HL-60/S4 treated with phorbol 12-myristate 13-acetate at 8.2 ng/mL for 4 days and 3 days (cell line): ENCODE data around the gene LMOD1.
"Not testable (repeated sequence)": the region's sequence is repeated elsewhere in the genome, so short reads cannot be mapped to it uniquely, and the experiment has no call there.

Experiments used
- in situ Hi-C: fragments of 300-500 bp; cut with MboI; formaldehyde crosslinking; loops from 2 replicates; pipeline ENCODE4 v1.15.0; 2022; ENCODE audit warnings: low sequenced_read_pairs

Gene LMOD1

DNA sequence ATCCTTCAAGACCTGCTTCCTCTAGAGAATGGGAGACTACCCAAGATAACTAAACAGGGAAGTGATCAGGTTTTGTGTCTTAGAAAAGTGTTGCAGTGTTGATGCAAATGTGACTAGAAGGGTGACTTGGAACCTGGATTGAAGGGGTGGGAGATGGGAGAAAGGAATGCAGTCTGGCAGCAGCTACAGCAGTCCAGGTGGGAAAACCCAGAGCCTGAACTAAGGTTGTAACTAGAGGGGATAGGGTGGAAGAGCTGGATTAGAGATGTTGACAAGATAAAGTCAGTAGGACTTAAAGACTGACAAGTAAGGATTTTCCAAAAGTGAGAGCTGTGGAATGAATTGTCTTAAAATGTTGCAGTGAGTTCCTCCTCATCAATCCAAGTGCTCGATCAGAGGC is 64.7 kb downstream of the LMOD1 start:
- in situ Hi-C loops = loop anchor here (10.0 to 25.0 kb wide), 2 partner anchors 93 to 231 kb away; partner anchors contain the start of gene GPR37L1

DNA sequence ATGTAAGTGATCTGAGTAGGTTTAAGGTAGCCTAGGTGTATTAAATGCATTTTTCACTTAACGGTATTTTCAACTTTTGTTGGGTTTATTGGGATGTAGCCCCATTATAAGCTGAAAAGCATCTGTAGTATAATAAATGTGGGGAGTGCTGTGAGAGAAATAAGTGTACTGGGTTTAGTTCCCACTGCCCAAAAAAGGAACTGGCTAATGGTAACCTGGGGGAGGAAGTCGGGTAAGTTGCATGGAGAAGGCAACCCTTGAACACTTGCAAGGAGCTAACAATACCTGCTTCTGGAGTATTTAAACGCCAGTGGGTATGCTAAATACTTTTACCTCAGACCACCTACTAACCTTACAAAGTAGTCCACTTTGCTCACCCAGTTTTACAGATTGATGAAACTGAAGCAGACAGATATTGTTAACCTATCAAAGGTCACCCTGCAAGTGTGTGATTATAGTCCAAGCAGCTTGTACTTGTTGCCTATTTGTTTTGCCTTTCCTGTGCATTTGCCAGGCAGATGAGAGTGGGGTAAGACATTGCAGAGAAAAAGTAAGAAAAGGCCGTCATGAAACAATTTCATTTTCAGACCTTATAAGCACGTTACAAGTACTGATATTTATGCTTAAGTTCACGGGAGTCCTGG is 65.3 kb downstream of the LMOD1 start:
- in situ Hi-C loops = loop anchor here (10.0 to 25.0 kb wide), 2 partner anchors 94 to 231 kb away; partner anchors contain the start of gene GPR37L1

DNA sequence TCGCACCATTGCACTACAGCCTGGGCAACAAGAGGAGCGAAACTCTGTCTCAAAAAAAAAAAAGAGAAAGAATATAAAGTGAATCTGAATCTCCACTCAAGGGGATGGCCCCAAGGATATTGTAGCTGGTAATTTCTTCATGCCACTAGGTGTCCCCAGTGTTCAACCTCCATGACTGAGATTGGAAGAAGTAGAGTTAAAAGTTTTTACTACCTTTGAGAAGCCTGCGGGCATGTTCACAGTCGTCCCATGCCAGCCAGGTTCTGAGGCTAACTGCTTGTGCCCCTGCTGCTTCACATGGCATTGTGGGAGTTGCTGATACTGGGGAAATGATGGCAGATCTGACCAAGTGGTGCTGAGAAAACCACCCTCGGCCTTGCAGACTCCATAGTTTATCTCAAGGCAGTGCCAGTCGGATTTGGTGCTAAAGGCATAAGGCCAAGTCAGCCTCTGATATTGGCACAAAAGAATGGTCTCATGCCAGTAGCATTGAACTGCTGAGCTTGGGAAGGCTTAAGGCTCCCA is 68.4 kb downstream of the LMOD1 start:
- in situ Hi-C loops = loop anchor here (25.0 kb wide), 1 partner anchor 234 kb away; the partner anchor contains the start of gene GPR37L1

DNA sequence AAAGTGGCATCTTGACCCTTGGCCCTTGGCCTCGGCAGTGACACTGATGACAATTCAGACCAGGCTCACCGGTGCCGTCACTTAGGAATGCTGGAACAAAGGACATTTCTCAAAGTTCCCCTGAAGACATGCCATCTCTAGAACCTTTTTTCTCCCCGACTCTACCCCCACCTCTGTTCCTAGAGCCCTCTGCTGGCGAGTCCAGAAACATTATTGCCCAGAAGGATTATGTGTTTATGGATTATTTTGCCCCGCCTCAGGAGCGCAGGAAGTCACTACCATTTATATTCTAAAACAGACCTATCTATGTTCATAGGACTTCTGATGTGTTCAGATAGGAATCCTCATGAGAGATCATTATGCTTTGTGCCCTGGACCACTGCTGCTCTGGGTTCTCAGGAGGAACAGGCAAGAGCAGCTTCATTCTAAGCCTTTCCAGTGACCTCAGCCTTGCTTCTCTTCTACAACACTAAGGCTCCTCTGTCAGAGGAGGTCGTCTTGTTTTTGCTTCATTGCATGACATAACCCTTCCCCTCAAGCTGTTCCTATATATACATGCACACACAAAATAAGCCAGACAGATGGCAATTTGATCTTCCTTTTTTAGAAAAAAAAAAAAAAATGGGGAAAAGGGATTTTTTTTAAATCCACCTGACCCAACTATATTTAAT is 70.1 kb downstream of the LMOD1 start:
- in situ Hi-C loops = loop anchor here (25.0 kb wide), 1 partner anchor 236 kb away; the partner anchor contains the start of gene GPR37L1

DNA sequence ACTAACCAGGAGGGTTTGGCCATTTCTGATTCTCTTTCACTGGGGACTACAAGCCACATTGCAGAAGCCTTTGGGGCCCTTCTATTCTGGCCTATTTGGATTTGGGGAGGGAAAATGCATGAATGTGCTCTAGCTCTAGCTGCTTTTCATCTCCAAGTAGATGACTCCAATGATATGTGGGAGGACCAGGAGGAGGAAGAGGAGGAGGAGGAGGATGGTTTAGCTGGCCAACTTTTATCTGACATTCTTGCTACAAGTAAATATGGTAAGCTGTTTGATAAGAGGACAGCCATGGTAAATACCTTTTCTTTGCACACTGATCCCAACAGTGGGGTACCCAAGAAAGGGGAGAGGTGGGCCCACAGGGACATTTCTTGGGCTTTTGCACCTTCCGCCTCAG is 71.7 kb downstream of the LMOD1 start:
- in situ Hi-C loops = loop anchor here (25.0 kb wide), 1 partner anchor 238 kb away; the partner anchor contains the start of gene GPR37L1

DNA sequence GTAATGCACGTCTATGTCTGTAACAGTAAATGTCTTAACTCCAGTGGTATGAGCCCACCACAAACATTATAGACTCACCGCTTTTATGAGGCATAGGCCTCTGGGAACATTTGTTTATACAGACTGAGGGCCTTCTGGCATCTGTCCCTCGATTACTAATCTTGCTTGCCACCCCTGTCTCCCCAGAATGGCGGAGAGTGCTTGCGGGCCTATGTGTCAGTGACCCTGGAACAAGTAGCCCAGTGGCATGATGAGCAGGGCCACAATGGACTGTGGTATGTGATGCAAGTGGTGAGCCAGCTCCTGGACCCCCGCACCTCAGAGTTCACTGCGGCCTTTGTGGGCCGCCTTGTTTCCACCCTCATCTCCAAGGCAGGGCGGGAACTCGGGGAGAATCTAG is 76.0 kb downstream of the LMOD1 start:
- in situ Hi-C loops = no loop called here

DNA sequence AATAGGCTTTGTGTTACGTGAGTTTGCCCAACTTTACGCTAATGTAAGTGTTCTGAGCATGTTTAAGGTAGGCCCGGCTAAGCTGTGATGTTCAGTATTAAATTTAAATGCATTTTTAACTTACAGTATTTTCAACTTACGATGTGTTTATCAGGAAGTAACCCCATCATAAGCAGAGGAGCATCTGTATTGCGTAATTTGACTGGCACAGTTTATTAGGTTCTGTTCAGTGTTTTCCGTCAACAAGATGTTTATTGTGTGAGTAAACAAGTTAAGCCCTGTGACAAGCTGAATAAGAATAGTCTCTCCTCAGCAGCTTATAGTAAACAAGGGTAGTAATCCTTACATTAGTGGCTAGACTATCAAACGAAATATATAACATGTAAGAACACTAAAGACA is 84.9 kb downstream of the LMOD1 start:
- in situ Hi-C loops = no loop called here

DNA sequence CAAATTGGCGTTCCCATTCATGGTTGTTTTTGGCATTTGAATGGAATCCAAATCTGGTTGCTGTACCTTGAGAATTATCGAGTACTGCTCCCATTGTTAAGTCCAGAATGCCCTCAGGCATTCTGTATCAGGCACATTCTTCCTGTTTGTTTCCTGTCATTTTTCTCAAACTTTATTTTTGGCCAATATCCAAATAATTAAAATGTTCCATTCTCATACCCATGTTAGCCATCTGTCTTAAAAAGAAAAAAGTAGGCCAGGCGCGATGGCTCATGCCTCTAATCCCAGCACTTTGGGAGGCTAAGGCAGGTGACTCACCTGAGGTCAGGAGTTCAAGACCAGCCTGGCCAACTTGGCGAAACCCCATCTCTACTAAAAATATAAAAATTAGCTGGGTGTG is 86.9 kb downstream of the LMOD1 start:
- in situ Hi-C loops = no loop called here

DNA sequence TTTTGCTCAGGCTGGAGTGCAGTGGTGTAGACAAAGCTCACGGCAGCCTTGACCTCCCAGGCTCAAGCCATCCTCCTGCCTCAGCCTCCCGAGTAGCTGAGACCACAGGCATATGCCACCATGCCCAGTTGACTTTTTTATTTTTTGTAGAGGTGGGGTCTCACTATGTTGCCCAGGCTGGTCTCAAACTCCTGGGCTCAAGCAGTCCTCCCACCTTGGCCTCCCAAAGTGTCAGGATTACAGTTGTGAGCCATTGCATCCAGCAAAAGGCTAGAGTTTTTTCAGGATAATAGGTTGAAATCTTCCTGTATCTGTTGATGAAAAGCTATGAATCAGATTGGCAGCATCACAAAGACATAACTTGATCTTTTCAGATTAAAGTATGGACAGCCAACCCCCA is 89.6 kb downstream of the LMOD1 start:
- in situ Hi-C loops = not testable (repeated sequence)

DNA sequence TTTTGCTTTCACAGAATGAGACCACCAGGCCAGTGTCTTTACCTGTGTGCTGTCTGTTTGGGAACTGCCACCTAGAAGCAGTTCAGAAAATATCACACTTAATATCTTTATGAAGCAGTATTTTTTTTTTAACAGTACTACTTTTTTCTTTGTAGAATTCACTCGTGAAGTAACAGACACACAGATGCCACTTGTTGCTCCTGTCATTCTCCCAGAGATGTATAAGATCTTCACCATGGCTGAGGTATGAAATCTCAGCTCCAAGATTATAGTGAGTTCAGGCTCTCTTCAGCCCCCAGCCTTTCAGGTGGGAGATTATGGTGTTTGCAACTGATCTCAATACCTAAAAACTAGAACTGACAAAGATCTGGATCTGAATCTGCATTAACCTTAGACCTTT is 94.4 kb downstream of the LMOD1 start:
- in situ Hi-C loops = no loop called here

DNA sequence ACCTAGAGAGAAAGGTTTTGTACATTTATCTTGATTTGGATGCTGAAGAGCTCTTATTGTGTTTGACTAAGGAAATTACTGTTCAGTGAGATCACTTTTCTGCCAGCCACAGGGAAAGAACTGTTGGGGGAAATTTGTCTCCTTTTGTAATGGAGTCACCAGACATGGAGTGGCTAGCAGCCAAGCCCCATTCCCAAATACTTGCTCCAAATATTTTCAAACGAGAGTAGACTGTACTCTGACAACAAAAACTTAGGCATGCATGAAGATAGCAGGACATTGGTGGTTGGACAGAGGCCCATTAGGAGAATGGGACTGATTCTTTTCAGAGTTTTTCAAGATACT is 96.3 kb downstream of the LMOD1 start:
- in situ Hi-C loops = no loop called here

DNA sequence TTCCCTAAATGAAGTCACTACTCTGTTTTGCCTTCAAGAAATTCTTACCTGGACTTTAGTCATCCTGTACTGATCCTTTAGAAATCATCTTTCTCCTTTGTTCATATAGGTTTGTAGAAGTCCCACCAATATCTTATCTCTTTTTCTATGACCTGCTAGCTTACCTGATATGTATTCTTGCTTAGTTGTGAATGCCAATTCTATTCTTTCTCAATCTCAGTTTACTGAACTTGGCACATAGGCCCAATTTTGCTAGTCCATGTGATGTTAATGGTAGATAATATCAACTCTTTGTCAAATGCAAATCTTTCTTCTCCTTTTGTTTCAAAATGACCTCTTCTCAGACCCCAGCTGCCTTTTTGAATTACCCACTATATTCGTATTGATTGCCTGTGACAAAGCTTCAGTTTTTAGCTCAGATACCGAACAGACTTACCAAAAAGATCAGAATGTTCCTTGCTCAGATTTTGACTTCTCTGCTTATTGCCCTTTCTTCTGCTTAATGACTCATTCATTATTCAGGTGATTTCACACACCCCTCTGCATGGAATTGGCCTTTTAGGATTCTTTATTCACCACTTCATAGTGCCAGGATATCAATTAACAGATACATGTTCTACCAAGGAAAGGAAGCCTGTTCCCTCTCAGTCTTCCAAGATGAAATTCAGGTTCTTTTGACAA is 96.8 kb downstream of the LMOD1 start:
- in situ Hi-C loops = no loop called here

DNA sequence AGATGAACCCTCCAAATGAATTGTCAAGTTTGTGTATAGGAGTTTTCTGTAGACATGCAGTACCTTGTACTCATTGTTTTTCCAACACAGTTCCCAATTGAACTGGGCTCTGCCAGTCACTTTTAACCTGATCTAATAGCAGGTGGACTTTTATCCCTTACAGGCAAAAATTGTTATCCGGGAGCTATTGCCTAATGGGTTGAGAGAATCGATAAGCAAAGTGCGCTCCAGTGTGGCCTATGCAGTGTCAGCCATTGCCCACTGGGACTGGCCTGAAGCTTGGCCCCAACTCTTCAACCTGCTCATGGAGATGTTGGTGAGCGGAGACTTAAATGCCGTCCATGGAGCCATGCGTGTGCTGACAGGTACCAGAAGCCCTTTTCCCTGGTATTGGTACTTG is 98.1 kb downstream of the LMOD1 start:
- in situ Hi-C loops = no loop called here

DNA sequence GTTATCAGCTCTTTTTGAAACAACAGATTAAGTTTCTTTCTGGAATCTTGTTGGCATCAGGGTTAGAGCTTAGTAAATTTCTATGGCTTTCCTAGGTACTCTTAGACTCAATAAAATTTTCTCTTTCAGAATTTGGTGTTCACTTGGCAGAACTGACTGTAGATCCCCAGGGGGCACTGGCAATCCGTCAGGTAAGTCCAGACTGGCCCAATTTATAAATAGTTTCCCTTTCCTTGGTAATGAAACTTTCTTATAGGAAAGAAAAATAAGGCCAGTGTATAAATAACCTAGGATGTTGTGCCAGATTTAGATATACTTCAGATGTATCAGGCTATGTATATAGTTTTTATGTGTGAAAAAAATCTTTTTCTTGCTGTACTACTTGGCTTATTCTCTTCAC is 99.2 kb downstream of the LMOD1 start:
- in situ Hi-C loops = no loop called here
